Gastroesophageal sphincter (tissue), 4 donors: ENCODE results near the gene KHDC4. TPM values are rescaled to one million over a fixed set of nuclear protein-coding genes. Genes with fewer than 3 reads are reported as not detected.
A peak's percentile ranks its signal among the peaks of the same experiment; 100 is the strongest.

Source experiments
- ATAC-seq: fragments of 150-250 bp; one replicate; pipeline ENCODE4 v1.9.1; 2016; ENCODE audit warnings: mild to moderate bottlenecking, moderate library complexity
- H3K27ac ChIP-seq, 4 donors: fragments of 200-600 bp; sonication (generic) in 3 of 4; 1 replicate in 3 of 4; 2 replicates in 1 of 4; pipeline ENCODE4 v1.5.1; 2016 to 2019
- H3K27me3 ChIP-seq: fragments of 200-600 bp; sonication (generic); one replicate; pipeline ENCODE4 v1.5.1; 2019
- H3K36me3 ChIP-seq, 2 donors: fragments of 200-600 bp; sonication (generic); one replicate each; pipeline ENCODE4 v1.5.1; 2019; ENCODE audit warnings: control low read depth in 1 of 2
- H3K4me1 ChIP-seq, 3 donors: fragments of 200-600 bp; sonication (generic); 1 replicate in 2 of 3; 2 replicates in 1 of 3; pipeline ENCODE4 v1.5.1; 2016 to 2019; ENCODE audit warnings: control low read depth in 2 of 3
- H3K4me3 ChIP-seq, 2 donors: fragments of 200-600 bp; sonication (generic); one replicate each; pipeline ENCODE4 v1.5.1; 2019; ENCODE audit warnings: mild to moderate bottlenecking in 1 of 2, moderate library complexity in 1 of 2
- H3K9me3 ChIP-seq, 3 donors: fragments of 200-600 bp; sonication (generic); one replicate each; pipeline ENCODE4 v1.5.1; 2017 to 2019; ENCODE audit warnings: control low read depth in 2 of 3
- CTCF ChIP-seq, 4 experiments: fragments of 200-600 bp in 2 of 4; fragments of 450-650 bp in 2 of 4; sonication (generic) in 1 of 4; IDR thresholded peaks; one replicate each; pipeline ENCODE4 v1.5.1; 2017 to 2019; ENCODE audit warnings: antibody characterized with exemption in 4 of 4, mild to moderate bottlenecking in 2 of 4, moderate library complexity in 2 of 4
- EP300 ChIP-seq: sonication (generic); formaldehyde crosslinking; IDR thresholded peaks from one replicate; pipeline ENCODE4 v1.6.1; 2017; ENCODE audit warnings: antibody characterized with exemption, mild to moderate bottlenecking
- POLR2A ChIP-seq, 2 donors: fragments of 450-650 bp; IDR thresholded peaks; one replicate each; pipeline ENCODE4 v1.6.1; 2017; ENCODE audit warnings: antibody characterized with exemption in 2 of 2, mild to moderate bottlenecking in 2 of 2, moderate library complexity in 1 of 2
- POLR2AphosphoS5 ChIP-seq: sonication (generic); formaldehyde crosslinking; IDR thresholded peaks from one replicate; pipeline ENCODE4 v1.6.1; 2017; ENCODE audit warnings: antibody characterized with exemption
- WGBS, 2 donors: methylation state at CpG; one replicate each; pipeline ENCODE4 v1.1.5; 2018; ENCODE audit warnings: low coverage in 1 of 2; 5-methylcytosine and 5-hydroxymethylcytosine counted together
- total RNA-seq, 4 donors: library from RNA; depleted of rRNA; stranded (reverse); fragments of >200 nt; gene quantifications; one replicate each; pipeline ENCODE4 v1.1.0, GENCODE V29; 2016

KHDC4 gene
- total RNA-seq, 4 donors from 2014 or later, result 20.4 to 57.4 (median 34.6) TPM

- H3K4me1 ChIP-seq, result peaks cover 3 to 36% (median 5%) of the 10 kb centered on the region in 3 donors
- peak in 3 of 4 experiments; percentile 21 to 50 (median 49) for TF ChIP-seq CTCF (IDR thresholded peaks at IDR 0.05)
- TF ChIP-seq EP300, result no peak
- TF ChIP-seq POLR2A (IDR thresholded peaks at IDR 0.05), result peak; percentile 44 to 48
- peak; percentile 85 for TF ChIP-seq POLR2AphosphoS5
- peaks cover 11 to 77% of the 10 kb centered on the region in 2 donors for H3K36me3 ChIP-seq
- 18 to 20% methylated on average over 7 to 9 of the region's 34 CpGs for WGBS, 2 donors
- no peaks in the 10 kb centered on the region for H3K27me3 ChIP-seq
- ATAC-seq, result peak; percentile 96
- H3K27ac ChIP-seq, result peak within 1 kb of the TSS; percentile 94 to 98 (median 95)
- peak within 1 kb of the TSS; percentile 87 to 99 for H3K4me3 ChIP-seq
- H3K9me3 ChIP-seq, result no peaks in the 10 kb centered on the region
Observed at GRCh38 chr1:155911156-155912055, 22.8 kb downstream of the KHDC4 start, which contains the start of gene RIT1. Gene RIT1 (minus strand): TSS chr1:155911349. CDS start chr1:155910761, 588 bp downstream.

- ATAC-seq, result peak; percentile 74
- H3K27me3 ChIP-seq, result no peaks in the 10 kb centered on the region
- 0 to 2% methylated on average over 7 to 8 of the region's 11 CpGs for WGBS, 2 donors
- TF ChIP-seq EP300 (no peak), POLR2AphosphoS5 (no peak), POLR2A (IDR thresholded peaks at IDR 0.05) (no peak), CTCF (IDR thresholded peaks at IDR 0.05) (no peak)
- H3K27ac ChIP-seq, result peak overlapping the region; percentile 94 to 98 (median 95)
- peak overlapping the region; percentile 87 to 99 for H3K4me3 ChIP-seq
- no peaks in the 10 kb centered on the region for H3K9me3 ChIP-seq
- peaks cover 11 to 77% of the 10 kb centered on the region in 2 donors for H3K36me3 ChIP-seq
- H3K4me1 ChIP-seq, result peaks cover 3 to 41% (median 5%) of the 10 kb centered on the region in 3 donors
Observed at GRCh38 chr1:155910621-155911121, 23.5 kb downstream of the KHDC4 start.

GRCh38 chr1:155909894-155910293 is 24.3 kb downstream of the KHDC4 start:
- Histone ChIP-seq H3K36me3 (peaks cover 11 to 77% of the 10 kb centered on the region in 2 donors), H3K27ac (peak overlapping the region in 3 of 4 donors; percentile 95 to 98 (median 95))
- ATAC-seq, result no peak

DNA sequence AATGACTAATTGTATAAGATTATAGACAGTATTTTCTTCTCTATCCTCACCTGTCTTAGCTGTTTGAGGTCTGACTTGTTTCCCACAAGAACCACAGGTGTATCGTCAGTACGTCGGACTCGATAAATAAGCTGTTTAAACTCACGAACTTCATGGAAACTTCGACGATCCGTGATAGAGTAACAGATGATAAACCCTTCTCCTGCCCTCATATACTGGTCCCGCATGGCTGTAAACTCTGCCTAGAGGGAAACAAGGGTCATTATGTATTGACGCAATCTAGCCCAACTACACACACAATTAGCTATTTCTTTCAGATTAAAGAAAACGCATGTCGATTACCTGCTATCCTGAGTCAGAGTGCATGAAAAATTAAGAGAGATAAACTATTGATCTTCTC is 30.0 kb downstream of the KHDC4 start:
- ATAC-seq, result no peak
- H3K27ac ChIP-seq, result no peak overlapping the region
- H3K9me3 ChIP-seq, result no peaks in the 10 kb centered on the region
- no peaks in the 10 kb centered on the region for H3K27me3 ChIP-seq
- peaks cover 0 to 100% of the 10 kb centered on the region in 2 donors for H3K36me3 ChIP-seq
- H3K4me1 ChIP-seq, result peaks cover 0 to 22% (median 0%) of the 10 kb centered on the region in 3 donors
- no peak for TF ChIP-seq EP300
- H3K4me3 ChIP-seq, result no peak overlapping the region
- 93 to 95% methylated on average over 9 to 12 of the region's 12 CpGs for WGBS, 2 donors

More at GRCh38 chr1:155909894-155910293, 24.3 kb downstream of the KHDC4 start:
- H3K27me3 ChIP-seq, result no peaks in the 10 kb centered on the region
- H3K4me1 ChIP-seq, result peaks cover 3 to 43% (median 5%) of the 10 kb centered on the region in 3 donors
- no peaks in the 10 kb centered on the region for H3K9me3 ChIP-seq
- 29 to 65% methylated on average over 3 to 4 of the region's 4 CpGs for WGBS, 2 donors
- TF ChIP-seq POLR2A (IDR thresholded peaks at IDR 0.05) (no peak), POLR2AphosphoS5 (no peak)
- H3K4me3 ChIP-seq, result peak overlapping the region in 1 of 2 donors; percentile 87

- TF ChIP-seq POLR2A (IDR thresholded peaks at IDR 0.05), result no peak
- no peak for TF ChIP-seq POLR2AphosphoS5
- TF ChIP-seq CTCF (IDR thresholded peaks at IDR 0.05), result no peak
- TF ChIP-seq EP300, result no peak
- H3K9me3 ChIP-seq, result no peaks in the 10 kb centered on the region
- no peak overlapping the region for H3K27ac ChIP-seq
- 78 to 83% methylated on average over 4 of the region's 4 CpGs for WGBS, 2 donors
- no peaks in the 10 kb centered on the region for H3K27me3 ChIP-seq
- peaks cover 0 to 93% of the 10 kb centered on the region in 2 donors for H3K36me3 ChIP-seq
- H3K4me1 ChIP-seq, result peaks cover 0 to 6% (median 0%) of the 10 kb centered on the region in 3 donors
- no peak overlapping the region for H3K4me3 ChIP-seq
- no peak for ATAC-seq
Observed at GRCh38 chr1:155900161-155900560, 34.1 kb downstream of the KHDC4 start.
